Measurements from ENCODE around the gene ATF4. TPM values are rescaled to one million over a fixed set of nuclear protein-coding genes. Genes with fewer than 3 reads are reported as not detected.
"Not testable (repeated sequence)": the region's sequence is repeated elsewhere in the genome, so short reads cannot be mapped to it uniquely, and the experiment has no call there.

Gene ATF4
- total RNA-seq, 1 donor, result 590 TPM

DNA sequence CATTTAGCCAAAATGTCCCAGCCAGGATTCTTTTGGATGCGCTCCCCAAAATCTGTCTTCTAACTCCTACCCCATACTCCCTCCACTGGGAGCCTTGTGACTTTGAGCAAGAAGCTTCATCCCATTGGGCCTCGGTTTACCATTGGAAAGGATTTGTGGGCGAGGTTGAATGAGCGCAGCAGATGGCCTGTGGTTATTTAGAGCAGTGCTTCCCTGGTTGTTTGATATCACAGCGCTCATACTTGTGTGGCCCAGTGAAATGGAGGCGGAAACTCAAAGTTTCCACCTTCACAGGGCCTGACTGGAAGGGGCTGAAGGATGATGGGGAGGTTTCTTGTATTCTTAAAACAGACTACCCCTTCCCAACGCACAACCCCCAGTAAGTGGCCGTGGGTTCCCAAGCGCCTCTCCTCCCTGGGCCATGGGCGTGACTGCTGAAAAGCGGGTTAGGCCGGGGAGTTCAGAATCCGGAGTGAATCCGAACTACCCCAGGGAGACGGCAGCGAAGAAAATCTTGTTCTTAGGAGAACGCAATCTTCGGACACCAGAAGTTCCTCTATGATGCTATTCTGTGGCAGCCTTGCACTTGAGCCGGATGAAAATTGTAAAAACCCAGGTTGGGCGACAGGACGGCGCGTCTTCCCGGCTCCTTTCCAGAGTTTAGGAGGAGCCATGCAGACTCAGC is 1.2 kb upstream of the ATF4 start:
- Histone ChIP-seq H3K4me1 (ENCODE audit: insufficient read depth, low read length) (peaks cover 43% of the 10 kb centered on the region), H4K20me1 (ENCODE audit: insufficient read depth, low read length) (peaks cover 44% of the 10 kb centered on the region), H3K27ac (ENCODE audit: low read depth, low read length) (peak overlapping the region; percentile 98), H3K27me3 (ENCODE audit: insufficient read depth, low read length) (no peaks in the 10 kb centered on the region), H3K9me3 (ENCODE audit: low read depth, low read length) (no peaks in the 10 kb centered on the region), H3K79me2 (ENCODE audit: insufficient read depth, low read length) (peaks cover 53% of the 10 kb centered on the region), H2AFZ (ENCODE audit: low read length) (peak overlapping the region; percentile 83), H3K4me2 (ENCODE audit: insufficient read depth, low read length) (peak overlapping the region; percentile 98), H3K4me3 (ENCODE audit: insufficient read depth, low read length) (peak overlapping the region; percentile 97), H3K36me3 (ENCODE audit: insufficient read depth, low read length) (peaks cover 50% of the 10 kb centered on the region)
- TF ChIP-seq, protein P1, sequence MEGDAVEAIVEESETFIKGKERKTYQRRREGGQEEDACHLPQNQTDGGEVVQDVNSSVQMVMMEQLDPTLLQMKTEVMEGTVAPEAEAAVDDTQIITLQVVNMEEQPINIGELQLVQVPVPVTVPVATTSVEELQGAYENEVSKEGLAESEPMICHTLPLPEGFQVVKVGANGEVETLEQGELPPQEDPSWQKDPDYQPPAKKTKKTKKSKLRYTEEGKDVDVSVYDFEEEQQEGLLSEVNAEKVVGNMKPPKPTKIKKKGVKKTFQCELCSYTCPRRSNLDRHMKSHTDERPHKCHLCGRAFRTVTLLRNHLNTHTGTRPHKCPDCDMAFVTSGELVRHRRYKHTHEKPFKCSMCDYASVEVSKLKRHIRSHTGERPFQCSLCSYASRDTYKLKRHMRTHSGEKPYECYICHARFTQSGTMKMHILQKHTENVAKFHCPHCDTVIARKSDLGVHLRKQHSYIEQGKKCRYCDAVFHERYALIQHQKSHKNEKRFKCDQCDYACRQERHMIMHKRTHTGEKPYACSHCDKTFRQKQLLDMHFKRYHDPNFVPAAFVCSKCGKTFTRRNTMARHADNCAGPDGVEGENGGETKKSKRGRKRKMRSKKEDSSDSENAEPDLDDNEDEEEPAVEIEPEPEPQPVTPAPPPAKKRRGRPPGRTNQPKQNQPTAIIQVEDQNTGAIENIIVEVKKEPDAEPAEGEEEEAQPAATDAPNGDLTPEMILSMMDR (IDR thresholded peaks at IDR 0.05; ENCODE audit: extremely low read depth, low read depth, low read length), result no peak
- peak; percentile 95 for DNase-seq (ENCODE audit: insufficient read length, low spot score, missing footprints)

GRCh38 chr22:39519681-39520225 is 609 bp upstream of the ATF4 start:
- Histone ChIP-seq H3K79me2 (ENCODE audit: insufficient read depth, low read length) (peaks cover 53% of the 10 kb centered on the region), H3K36me3 (ENCODE audit: insufficient read depth, low read length) (peaks cover 50% of the 10 kb centered on the region)
- TF ChIP-seq, protein P1 (IDR thresholded peaks at IDR 0.05; ENCODE audit: extremely low read depth, low read depth, low read length), result peak; percentile 32

DNA sequence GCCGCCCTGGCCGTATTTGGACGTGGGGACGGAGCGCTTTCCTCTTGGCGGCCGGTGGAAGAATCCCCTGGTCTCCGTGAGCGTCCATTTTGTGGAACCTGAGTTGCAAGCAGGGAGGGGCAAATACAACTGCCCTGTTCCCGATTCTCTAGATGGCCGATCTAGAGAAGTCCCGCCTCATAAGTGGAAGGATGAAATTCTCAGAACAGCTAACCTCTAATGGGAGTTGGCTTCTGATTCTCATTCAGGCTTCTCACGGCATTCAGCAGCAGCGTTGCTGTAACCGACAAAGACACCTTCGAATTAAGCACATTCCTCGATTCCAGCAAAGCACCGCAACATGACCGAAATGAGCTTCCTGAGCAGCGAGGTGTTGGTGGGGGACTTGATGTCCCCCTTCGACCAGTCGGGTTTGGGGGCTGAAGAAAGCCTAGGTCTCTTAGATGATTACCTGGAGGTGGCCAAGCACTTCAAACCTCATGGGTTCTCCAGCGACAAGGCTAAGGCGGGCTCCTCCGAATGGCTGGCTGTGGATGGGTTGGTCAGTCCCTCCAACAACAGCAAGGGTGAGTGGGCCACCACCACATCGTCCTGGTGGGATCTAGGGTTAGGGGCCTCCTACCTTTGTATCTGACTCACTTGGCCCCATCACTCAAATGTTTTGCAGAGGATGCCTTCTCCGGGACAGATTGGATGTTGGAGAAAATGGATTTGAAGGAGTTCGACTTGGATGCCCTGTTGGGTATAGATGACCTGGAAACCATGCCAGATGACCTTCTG is 934 bp downstream of the ATF4 start:
- H2AFZ ChIP-seq (ENCODE audit: low read length), result not testable (repeated sequence)

More at GRCh38 chr22:39519681-39520225, 609 bp upstream of the ATF4 start:
- Histone ChIP-seq H3K9me3 (ENCODE audit: low read depth, low read length) (no peaks in the 10 kb centered on the region), H3K27ac (ENCODE audit: low read depth, low read length) (peak overlapping the region; percentile 98), H4K20me1 (ENCODE audit: insufficient read depth, low read length) (peaks cover 44% of the 10 kb centered on the region), H3K4me1 (ENCODE audit: insufficient read depth, low read length) (peaks cover 40% of the 10 kb centered on the region), H2AFZ (ENCODE audit: low read length) (peak overlapping the region; percentile 95), H3K4me2 (ENCODE audit: insufficient read depth, low read length) (peak overlapping the region; percentile 98), H3K4me3 (ENCODE audit: insufficient read depth, low read length) (peak overlapping the region; percentile 97), H3K27me3 (ENCODE audit: insufficient read depth, low read length) (no peaks in the 10 kb centered on the region)
- DNase-seq (ENCODE audit: insufficient read length, low spot score, missing footprints), result peak; percentile 99

GRCh38 chr22:39522091-39522490 is 1.7 kb downstream of the ATF4 start:
- Histone ChIP-seq H3K36me3 (ENCODE audit: insufficient read depth, low read length) (peaks cover 35% of the 10 kb centered on the region), H3K79me2 (ENCODE audit: insufficient read depth, low read length) (peaks cover 46% of the 10 kb centered on the region), H3K4me2 (ENCODE audit: insufficient read depth, low read length) (peak overlapping the region; percentile 98), H3K4me1 (ENCODE audit: insufficient read depth, low read length) (peaks cover 32% of the 10 kb centered on the region), H3K4me3 (ENCODE audit: insufficient read depth, low read length) (peak overlapping the region; percentile 97), H3K27ac (ENCODE audit: low read depth, low read length) (peak overlapping the region; percentile 98), H4K20me1 (ENCODE audit: insufficient read depth, low read length) (peaks cover 47% of the 10 kb centered on the region)
- not testable (repeated sequence) for DNase-seq (ENCODE audit: insufficient read length, low spot score, missing footprints); H2AFZ ChIP-seq (ENCODE audit: low read length); H3K9me3 ChIP-seq (ENCODE audit: low read depth, low read length); H3K27me3 ChIP-seq (ENCODE audit: insufficient read depth, low read length)

More for the DNA sequence above, 934 bp downstream of the ATF4 start:
- Histone ChIP-seq H3K79me2 (ENCODE audit: insufficient read depth, low read length) (peaks cover 50% of the 10 kb centered on the region), H3K27ac (ENCODE audit: low read depth, low read length) (peak overlapping the region; percentile 98), H4K20me1 (ENCODE audit: insufficient read depth, low read length) (peaks cover 44% of the 10 kb centered on the region), H3K36me3 (ENCODE audit: insufficient read depth, low read length) (peaks cover 42% of the 10 kb centered on the region), H3K4me1 (ENCODE audit: insufficient read depth, low read length) (peaks cover 32% of the 10 kb centered on the region), H3K4me3 (ENCODE audit: insufficient read depth, low read length) (peak overlapping the region; percentile 97), H3K4me2 (ENCODE audit: insufficient read depth, low read length) (peak overlapping the region; percentile 98)
- DNase-seq (ENCODE audit: insufficient read length, low spot score, missing footprints), result peak; percentile 17
- H3K27me3 ChIP-seq (ENCODE audit: insufficient read depth, low read length); H3K9me3 ChIP-seq (ENCODE audit: low read depth, low read length): not testable (repeated sequence)

Data from osteoblast (primary cell).